Loucy (cell line): ENCODE measurements around the gene TMEM53.

Experiments used
- H2AFZ ChIP-seq: fragments of 200-600 bp; sonication (generic); 2 replicates; pipeline ENCODE4 v1.6.0; 2016; ENCODE audit warnings: antibody characterized with exemption, mild to moderate bottlenecking, low read length, moderate library complexity
- H3F3A ChIP-seq: fragments of 200-600 bp; 2 replicates; pipeline ENCODE4 v1.6.0; 2016; ENCODE audit warnings: antibody characterized with exemption, low read depth, mild to moderate bottlenecking
- H3K27me3 ChIP-seq: fragments of 200-600 bp; sonication (generic); 2 replicates; pipeline ENCODE4 v1.6.1; 2014; ENCODE audit warnings: low read length, mild to moderate bottlenecking; ENCODE audit not compliant: insufficient read depth, poor library complexity, severe bottlenecking
- H3K36me3 ChIP-seq: fragments of 200-600 bp; sonication (generic); 2 replicates; pipeline ENCODE4 v1.6.1; 2016; ENCODE audit warnings: low read length; ENCODE audit not compliant: insufficient read depth
- H3K4me1 ChIP-seq: fragments of 200-600 bp; sonication (generic); 2 replicates; pipeline ENCODE4 v1.5.1; 2014; ENCODE audit warnings: low read length, mild to moderate bottlenecking; ENCODE audit not compliant: insufficient read depth, poor library complexity, severe bottlenecking
- H3K4me2 ChIP-seq: fragments of 200-600 bp; sonication (generic); 2 replicates; pipeline ENCODE4 v1.6.0; 2014; ENCODE audit warnings: antibody characterized with exemption, low read length, low read depth, mild to moderate bottlenecking; ENCODE audit not compliant: poor library complexity, severe bottlenecking
- H3K4me3 ChIP-seq: fragments of 200-600 bp; sonication (generic); 2 replicates; pipeline ENCODE4 v1.5.1; 2014; ENCODE audit warnings: low read length, mild to moderate bottlenecking, mixed read lengths; ENCODE audit not compliant: poor library complexity, severe bottlenecking
- H3K79me2 ChIP-seq: fragments of 200-600 bp; sonication (generic); 2 replicates; pipeline ENCODE4 v1.6.1; 2014; ENCODE audit warnings: low read length; ENCODE audit not compliant: insufficient read depth
- H3K9ac ChIP-seq: fragments of 200-600 bp; sonication (generic); 2 replicates; pipeline ENCODE4 v1.6.0; 2014; ENCODE audit warnings: mild to moderate bottlenecking, low read depth, low read length, moderate library complexity; ENCODE audit not compliant: poor library complexity, severe bottlenecking
- H3K9me2 ChIP-seq: fragments of 200-600 bp; sonication (generic); replicated peaks from 2 replicates; pipeline ENCODE4 v1.6.1; 2016; ENCODE audit warnings: low read depth, low read length, mixed read lengths
- H3K9me3 ChIP-seq: fragments of 200-600 bp; sonication (generic); 2 replicates; pipeline ENCODE4 v1.6.1; 2014; ENCODE audit warnings: mild to moderate bottlenecking, antibody characterized with exemption, low read length, low read depth; ENCODE audit not compliant: insufficient read depth
- H4K20me1 ChIP-seq: fragments of 200-600 bp; sonication (generic); 2 replicates; pipeline ENCODE4 v1.6.0; 2014; ENCODE audit warnings: antibody characterized with exemption, low read length, mild to moderate bottlenecking; ENCODE audit not compliant: insufficient read depth, poor library complexity, severe bottlenecking
- CTCF ChIP-seq: fragments of 200-600 bp; sonication (generic); conservative IDR thresholded peaks from 2 replicates; pipeline ENCODE4 v1.5.1; 2014; ENCODE audit warnings: mild to moderate bottlenecking, antibody characterized with exemption, low read length
- EZH2phosphoT487 ChIP-seq: fragments of 200-600 bp; IDR thresholded peaks from 2 replicates; pipeline ENCODE4 v1.6.1; 2018; ENCODE audit warnings: antibody characterized with exemption, mild to moderate bottlenecking, moderate library complexity, borderline replicate concordance

Gene TMEM53

GRCh38 chr1:44695671-44696070, 21.4 kb upstream of the TMEM53 start:
- H3K27me3 ChIP-seq: no peaks in the 10 kb centered on the region
- H3K36me3 ChIP-seq: no peaks in the 10 kb centered on the region
- TF ChIP-seq EZH2phosphoT487 (no peak), CTCF (no peak)
- no peaks in the 10 kb centered on the region for H3F3A ChIP-seq
- H3K4me3 ChIP-seq: no peak overlapping the region
- no peak overlapping the region for H2AFZ ChIP-seq
- no peaks in the 10 kb centered on the region for H3K79me2 ChIP-seq
- no peak overlapping the region for H3K9ac ChIP-seq
- no peak overlapping the region for H3K4me2 ChIP-seq
- H4K20me1 ChIP-seq: no peaks in the 10 kb centered on the region
- no peaks in the 10 kb centered on the region for H3K9me3 ChIP-seq
- no peaks in the 10 kb centered on the region for H3K9me2 ChIP-seq
- H3K4me1 ChIP-seq: peaks cover 6% of the 10 kb centered on the region

DNA sequence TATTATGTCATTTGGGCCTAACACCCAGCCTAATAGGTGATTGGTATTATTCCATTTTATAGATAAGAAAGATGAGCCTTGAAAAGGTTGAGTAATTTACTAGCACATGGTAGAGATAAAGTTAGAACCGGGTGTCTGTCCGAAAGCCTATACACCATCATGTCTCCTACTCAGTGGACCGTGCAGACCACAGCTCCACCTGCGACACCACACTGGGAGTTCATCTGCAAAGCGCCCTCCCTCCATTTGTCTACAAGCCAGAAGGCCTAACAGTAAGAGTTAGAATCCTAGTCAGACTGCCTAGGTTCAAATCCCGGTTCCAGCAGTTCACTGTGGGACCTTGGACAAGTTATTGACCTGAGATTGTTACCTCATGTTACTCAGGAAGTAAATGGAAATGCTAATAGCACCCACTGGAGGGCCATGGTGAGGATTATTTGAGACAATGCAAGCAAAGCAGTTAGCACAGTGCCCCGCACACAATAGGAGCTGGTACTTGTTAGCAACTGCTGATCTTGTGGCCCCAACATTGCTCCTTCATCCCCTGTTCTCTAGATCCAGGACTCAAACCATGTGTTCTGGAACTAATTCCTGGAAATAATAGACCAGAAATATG, 20.7 kb upstream of the TMEM53 start:
- Histone ChIP-seq H3K36me3 (no peaks in the 10 kb centered on the region), H3K9me3 (no peaks in the 10 kb centered on the region), H3K79me2 (no peaks in the 10 kb centered on the region), H4K20me1 (no peaks in the 10 kb centered on the region), H3K9me2 (no peaks in the 10 kb centered on the region), H3K27me3 (no peaks in the 10 kb centered on the region), H2AFZ (no peak overlapping the region), H3K4me3 (no peak overlapping the region), H3F3A (no peaks in the 10 kb centered on the region), H3K9ac (no peak overlapping the region), H3K4me1 (peaks cover 6% of the 10 kb centered on the region), H3K4me2 (no peak overlapping the region)
- TF ChIP-seq EZH2phosphoT487 (no peak), CTCF (no peak)

- Histone ChIP-seq H3K9me3 (no peaks in the 10 kb centered on the region), H3K36me3 (no peaks in the 10 kb centered on the region), H3K4me3 (no peak overlapping the region), H3K9me2 (no peaks in the 10 kb centered on the region), H3K9ac (no peak overlapping the region), H3F3A (no peaks in the 10 kb centered on the region), H2AFZ (no peak overlapping the region), H3K27me3 (no peaks in the 10 kb centered on the region), H3K4me2 (no peak overlapping the region), H3K79me2 (no peaks in the 10 kb centered on the region), H4K20me1 (no peaks in the 10 kb centered on the region), H3K4me1 (peaks cover 6% of the 10 kb centered on the region)
- TF ChIP-seq CTCF (no peak), EZH2phosphoT487 (no peak)
Observed at GRCh38 chr1:44693900-44694299, 19.6 kb upstream of the TMEM53 start.
